Sigmoid colon (tissue), 7 donors: Measurements from ENCODE around the gene SLC10A1. TPM values are rescaled to one million over a fixed set of nuclear protein-coding genes. Genes with fewer than 3 reads are reported as not detected.

Experiments
- DNase-seq: peaks from one replicate; pipeline ENCODE4 v3.0.0-alpha.2; 2019
- H3K27ac ChIP-seq, 4 donors: fragments of 200-600 bp; sonication (generic); one replicate each; pipeline ENCODE4 v1.5.1; 2016 to 2019; ENCODE audit warnings: mild to moderate bottlenecking in 1 of 4
- H3K27me3 ChIP-seq, 3 donors: fragments of 200-600 bp; sonication (generic); one replicate each; pipeline ENCODE4 v1.5.1; 2019; ENCODE audit warnings: mild to moderate bottlenecking in 1 of 3
- H3K36me3 ChIP-seq, 4 donors: fragments of 200-600 bp; sonication (generic); one replicate each; pipeline ENCODE4 v1.5.1; 2016 to 2019
- H3K4me1 ChIP-seq, 4 donors: fragments of 200-600 bp; sonication (generic); one replicate each; pipeline ENCODE4 v1.5.1; 2017 to 2019
- H3K4me3 ChIP-seq, 4 donors: fragments of 200-600 bp; sonication (generic); one replicate each; pipeline ENCODE4 v1.5.1; 2017 to 2019; ENCODE audit warnings: mild to moderate bottlenecking in 2 of 4, moderate library complexity in 1 of 4
- H3K9me3 ChIP-seq, 4 donors: fragments of 200-600 bp in 3 of 4; sonication (generic) in 3 of 4; one replicate each; pipeline versions ENCODE4 v1.5.1 to v1.6.1; 2013 to 2019
- CTCF ChIP-seq, 4 experiments: fragments of 450-650 bp in 3 of 4; fragments of 200-600 bp in 1 of 4; IDR thresholded peaks; one replicate each; pipeline ENCODE4 v1.5.1; 2016 to 2019; ENCODE audit warnings: antibody characterized with exemption in 4 of 4, mild to moderate bottlenecking in 3 of 4, moderate library complexity in 2 of 4
- EP300 ChIP-seq, 4 donors: sonication (generic); formaldehyde crosslinking; IDR thresholded peaks; one replicate each; pipeline ENCODE4 v1.6.1; 2017; ENCODE audit warnings: antibody characterized with exemption in 4 of 4
- POLR2A ChIP-seq, 2 donors: fragments of 450-650 bp; IDR thresholded peaks; one replicate each; pipeline ENCODE4 v1.6.1; 2016; ENCODE audit warnings: antibody characterized with exemption in 2 of 2, mild to moderate bottlenecking in 2 of 2, moderate library complexity in 2 of 2
- POLR2AphosphoS5 ChIP-seq, 4 donors: sonication (generic); formaldehyde crosslinking; IDR thresholded peaks; one replicate each; pipeline ENCODE4 v1.6.1; 2017; ENCODE audit warnings: antibody characterized with exemption in 4 of 4
- WGBS, 2 donors: extraction: QIAGEN DNeasy Blood & Tissue Kit; methylation state at CpG; one replicate each; pipeline ENCODE4 v1.1.7; 2013; 5-methylcytosine and 5-hydroxymethylcytosine counted together
- intact Hi-C: fragments of 100-400 bp; cut with DNase I; formaldehyde crosslinking; loops from one replicate; pipeline ENCODE4 v1.15.1; 2023
- polyA plus RNA-seq, 3 donors: library from polyadenylated mRNA; stranded (reverse); fragments of 200-250 nt; gene quantifications; one replicate each; pipeline ENCODE4 v1.2.3, GENCODE V29; 2013
- total RNA-seq, 4 donors: library from RNA; depleted of rRNA; stranded (reverse); fragments of >200 nt; gene quantifications; one replicate each; pipeline ENCODE4 v1.1.0, GENCODE V29; 2016
- donor health status: healthy with polysubstance abuse.
- donor health status: Bipolar disorder and iron deficiency.
- donor health status: healthy.

Gene SLC10A1
- total and polyA plus RNA-seq, 7 donors, result not detected

DNA sequence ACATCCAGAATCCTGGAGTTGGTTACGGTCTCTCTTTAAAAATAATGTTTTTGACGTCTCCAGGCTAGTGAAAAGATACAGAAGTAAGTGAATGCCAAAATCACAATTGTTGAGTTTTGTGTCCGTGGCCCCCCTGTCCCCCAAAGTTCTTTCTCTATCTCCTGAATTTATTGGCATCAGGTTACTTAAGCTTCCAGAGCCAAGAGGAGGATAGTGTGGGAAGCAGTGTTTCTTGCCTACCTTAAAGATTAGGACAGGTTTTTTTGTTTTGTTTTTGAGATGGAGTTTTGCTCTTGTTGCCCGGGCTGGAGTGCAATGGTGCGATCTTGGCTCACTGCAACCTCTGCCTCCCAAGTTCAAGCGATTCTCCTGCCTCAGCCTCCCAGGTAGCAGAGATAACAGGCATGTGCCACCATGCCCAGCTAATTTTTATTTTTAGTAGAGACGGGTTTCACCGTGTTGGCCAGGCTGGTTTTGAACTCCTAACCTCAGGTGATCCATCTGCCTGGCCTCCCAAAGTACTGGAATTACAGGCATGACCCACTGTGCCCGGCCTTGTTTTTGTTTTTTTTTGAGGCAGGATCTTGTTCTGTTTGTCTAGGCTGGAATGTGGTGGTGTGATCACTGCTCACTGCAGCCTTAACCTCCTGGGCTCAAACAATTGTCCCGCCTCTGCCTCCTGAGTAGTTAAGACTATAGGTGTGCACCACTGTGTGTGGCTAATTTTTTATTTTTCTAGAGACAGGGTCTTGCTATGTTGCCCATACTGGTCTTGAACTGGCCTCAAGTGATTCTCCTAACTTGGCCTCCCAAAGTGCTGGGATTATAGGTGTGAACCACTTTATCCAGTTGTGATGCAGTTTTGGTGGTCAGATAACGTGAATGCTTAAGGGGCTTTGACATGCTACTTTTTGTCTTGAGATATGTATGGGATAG is 24.7 kb downstream of the SLC10A1 start:
- intact Hi-C loops, result no loop called here
- Histone ChIP-seq H3K9me3 (no peaks in the 10 kb centered on the region), H3K4me1 (peaks cover 0 to 63% (median 49%) of the 10 kb centered on the region in 4 donors), H3K4me3 (no peak overlapping the region), H3K27ac (no peak overlapping the region), H3K36me3 (peaks cover 26 to 92% (median 68%) of the 10 kb centered on the region in 4 donors), H3K27me3 (no peaks in the 10 kb centered on the region)
- DNase-seq, result no peak
- 92% methylated on average over 11 of the region's 11 CpGs for WGBS, 2 donors
- TF ChIP-seq POLR2A (IDR thresholded peaks at IDR 0.05) (no peak), EP300 (IDR thresholded peaks at IDR 0.05) (no peak)

DNA sequence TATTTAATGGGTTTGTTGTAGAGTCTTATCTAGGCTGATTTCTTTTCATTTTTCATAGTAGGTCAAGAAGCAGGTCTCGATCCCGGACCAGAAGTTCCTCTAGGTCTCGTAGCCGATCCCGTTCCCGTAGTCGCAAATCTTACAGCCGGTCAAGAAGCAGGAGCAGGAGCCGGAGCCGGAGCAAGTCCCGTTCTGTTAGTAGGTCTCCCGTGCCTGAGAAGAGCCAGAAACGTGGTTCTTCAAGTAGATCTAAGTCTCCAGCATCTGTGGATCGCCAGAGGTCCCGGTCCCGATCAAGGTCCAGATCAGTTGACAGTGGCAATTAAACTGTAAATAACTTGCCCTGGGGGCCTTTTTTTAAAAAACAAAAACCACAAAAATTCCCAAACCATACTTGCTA is 25.9 kb downstream of the SLC10A1 start:
- 86 to 95% methylated on average over 16 of the region's 16 CpGs for WGBS, 2 donors
- no peaks in the 10 kb centered on the region for H3K9me3 ChIP-seq
- H3K27ac ChIP-seq, result no peak overlapping the region
- no peak for DNase-seq
- H3K27me3 ChIP-seq, result no peaks in the 10 kb centered on the region
- peaks cover 26 to 84% (median 67%) of the 10 kb centered on the region in 4 donors for H3K36me3 ChIP-seq
- H3K4me3 ChIP-seq, result no peak overlapping the region
- TF ChIP-seq EP300 (IDR thresholded peaks at IDR 0.05) (no peak), CTCF (IDR thresholded peaks at IDR 0.05) (no peak), POLR2AphosphoS5 (IDR thresholded peaks at IDR 0.05) (no peak), POLR2A (IDR thresholded peaks at IDR 0.05) (no peak)
- intact Hi-C loops, result no loop called here
- H3K4me1 ChIP-seq, result peaks cover 0 to 59% (median 48%) of the 10 kb centered on the region in 4 donors

DNA sequence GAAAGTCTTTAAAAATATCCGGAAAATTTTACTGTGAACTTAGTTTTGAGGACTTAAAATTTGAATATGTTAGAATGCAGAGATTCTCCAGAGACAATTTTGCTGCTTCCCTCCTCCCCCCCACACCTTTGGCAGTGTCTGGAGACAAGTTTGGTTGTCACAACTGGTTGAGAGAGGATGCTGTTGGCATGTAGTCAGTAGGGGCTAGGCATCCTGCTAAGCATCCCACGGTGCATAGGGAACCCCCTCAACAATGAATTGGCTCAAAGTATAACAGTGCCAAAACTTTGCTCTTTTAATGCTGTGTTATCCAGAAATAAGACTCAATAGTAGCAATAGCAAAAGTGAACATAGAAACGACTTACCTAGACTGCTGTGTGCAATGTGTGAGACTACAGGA is 26.5 kb downstream of the SLC10A1 start:
- no peak for DNase-seq
- TF ChIP-seq POLR2A (IDR thresholded peaks at IDR 0.05) (no peak), POLR2AphosphoS5 (IDR thresholded peaks at IDR 0.05) (no peak), CTCF (IDR thresholded peaks at IDR 0.05) (no peak), EP300 (IDR thresholded peaks at IDR 0.05) (no peak)
- H3K27me3 ChIP-seq, result no peaks in the 10 kb centered on the region
- no peak overlapping the region for H3K4me3 ChIP-seq
- peaks cover 26 to 79% (median 65%) of the 10 kb centered on the region in 4 donors for H3K36me3 ChIP-seq
- no peaks in the 10 kb centered on the region for H3K9me3 ChIP-seq
- intact Hi-C loops, result no loop called here
- WGBS, 2 donors, result 78 to 91% methylated on average over 3 of the region's 3 CpGs
- peaks cover 0 to 56% (median 46%) of the 10 kb centered on the region in 4 donors for H3K4me1 ChIP-seq
- no peak overlapping the region for H3K27ac ChIP-seq

GRCh38 chr14:69769623-69770022 is 27.4 kb downstream of the SLC10A1 start:
- no peaks in the 10 kb centered on the region for H3K27me3 ChIP-seq
- H3K36me3 ChIP-seq, result peaks cover 26 to 69% (median 58%) of the 10 kb centered on the region in 4 donors
- no peak for DNase-seq
- H3K9me3 ChIP-seq, result no peaks in the 10 kb centered on the region
- peaks cover 0 to 54% (median 45%) of the 10 kb centered on the region in 4 donors for H3K4me1 ChIP-seq
- H3K4me3 ChIP-seq, result peak overlapping the region in 1 of 4 donors; percentile 93
- 94 to 95% methylated on average over 22 of the region's 22 CpGs for WGBS, 2 donors
- no peak overlapping the region for H3K27ac ChIP-seq
- TF ChIP-seq POLR2A (IDR thresholded peaks at IDR 0.05) (no peak), EP300 (IDR thresholded peaks at IDR 0.05) (no peak), CTCF (IDR thresholded peaks at IDR 0.05) (no peak), POLR2AphosphoS5 (IDR thresholded peaks at IDR 0.05) (no peak)
- intact Hi-C loops, result loop anchor here (10.0 kb wide), 1 partner anchor 525 kb away; no protein-coding TSS in a partner anchor

- intact Hi-C loops, result loop anchor here (10.0 kb wide), 1 partner anchor 524 kb away; no protein-coding TSS in a partner anchor
- Histone ChIP-seq H3K4me3 (peak overlapping the region in 3 of 4 donors; percentile 72 to 93 (median 89)), H3K27me3 (no peaks in the 10 kb centered on the region), H3K9me3 (no peaks in the 10 kb centered on the region), H3K36me3 (peaks cover 26 to 62% (median 55%) of the 10 kb centered on the region in 4 donors), H3K4me1 (peaks cover 0 to 54% (median 45%) of the 10 kb centered on the region in 4 donors), H3K27ac (peak overlapping the region in 1 of 4 donors; percentile 98)
- TF ChIP-seq POLR2AphosphoS5 (IDR thresholded peaks at IDR 0.05) (no peak), EP300 (IDR thresholded peaks at IDR 0.05) (no peak), POLR2A (IDR thresholded peaks at IDR 0.05) (no peak), CTCF (IDR thresholded peaks at IDR 0.05) (no peak)
- WGBS, 2 donors, result 83 to 88% methylated on average over 8 of the region's 8 CpGs
- no peak for DNase-seq
Observed at GRCh38 chr14:69768873-69769272, 28.2 kb downstream of the SLC10A1 start.
